Esophagus (tissue), 2 donors: ENCODE data around the gene BZW1. TPM values are rescaled to one million over a fixed set of nuclear protein-coding genes. Genes with fewer than 3 reads are reported as not detected.

Source experiments
- H3K27ac ChIP-seq, 2 donors: one replicate each; pipeline ENCODE4 v1.5.1; 2013; ENCODE audit warnings: low read depth in 2 of 2, mild to moderate bottlenecking in 2 of 2, inconsistent platforms in 1 of 2, low read length in 1 of 2, moderate library complexity in 1 of 2
- H3K27me3 ChIP-seq, 2 donors: one replicate each; pipeline ENCODE4 v1.6.1; 2013; ENCODE audit warnings: low read length in 2 of 2, control low read depth in 1 of 2, mild to moderate bottlenecking in 1 of 2; ENCODE audit not compliant: insufficient read depth in 2 of 2, control insufficient read depth in 1 of 2
- H3K36me3 ChIP-seq, 2 donors: one replicate each; pipeline ENCODE4 v1.6.1; 2013; ENCODE audit warnings: low read length in 1 of 2; ENCODE audit not compliant: control insufficient read depth in 2 of 2, insufficient read depth in 2 of 2
- H3K4me1 ChIP-seq, 2 donors: one replicate each; pipeline ENCODE4 v1.6.1; 2013; ENCODE audit warnings: low read length in 1 of 2; ENCODE audit not compliant: control insufficient read depth in 2 of 2, insufficient read depth in 2 of 2
- H3K4me3 ChIP-seq, 2 donors: one replicate each; pipeline ENCODE4 v1.5.1; 2013; ENCODE audit warnings: low read length in 2 of 2, mild to moderate bottlenecking in 2 of 2, low read depth in 1 of 2, moderate library complexity in 1 of 2
- H3K9me3 ChIP-seq, 2 donors: one replicate each; pipeline ENCODE4 v1.6.1; 2013; ENCODE audit warnings: mild to moderate bottlenecking in 2 of 2, low read depth in 1 of 2, low read length in 1 of 2, moderate library complexity in 1 of 2; ENCODE audit not compliant: control insufficient read depth in 2 of 2, insufficient read depth in 1 of 2
- WGBS, 2 donors: extraction: QIAGEN DNeasy Blood & Tissue Kit; methylation state at CpG; one replicate each; pipeline ENCODE4 v1.1.7; 2013; 5-methylcytosine and 5-hydroxymethylcytosine counted together
- polyA plus RNA-seq, 2 donors: library from polyadenylated mRNA; stranded (reverse); fragments of 200-250 nt; gene quantifications; one replicate each; pipeline ENCODE4 v1.2.3, GENCODE V29; 2013
- donor health status: healthy with polysubstance abuse.
- donor health status: Bipolar disorder and iron deficiency.

BZW1 gene
- 100 to 1,000 TPM in 1 of 2 donors, 10 to 100 TPM in 1; 62.4 to 103 TPM for polyA plus RNA-seq

- 0 to 1% methylated on average over 53 to 75 of the region's 75 CpGs for WGBS, 2 donors
- H3K4me3 ChIP-seq, result peak within 1 kb of the TSS; percentile 78 to 94
- H3K9me3 ChIP-seq, result no peaks in the 10 kb centered on the region
- peak within 1 kb of the TSS; percentile 97 to 100 for H3K27ac ChIP-seq
- no peaks in the 10 kb centered on the region for H3K4me1 ChIP-seq
- H3K36me3 ChIP-seq, result peaks cover 0 to 6% of the 10 kb centered on the region in 2 donors
- H3K27me3 ChIP-seq, result no peaks in the 10 kb centered on the region
These were observed at the start of gene BZW1 for GRCh38 chr2:200811333-200812121. TSS of gene BZW1 (plus strand) at chr2:200811910. CDS start at chr2:200813218, 1,308 bp downstream.

DNA sequence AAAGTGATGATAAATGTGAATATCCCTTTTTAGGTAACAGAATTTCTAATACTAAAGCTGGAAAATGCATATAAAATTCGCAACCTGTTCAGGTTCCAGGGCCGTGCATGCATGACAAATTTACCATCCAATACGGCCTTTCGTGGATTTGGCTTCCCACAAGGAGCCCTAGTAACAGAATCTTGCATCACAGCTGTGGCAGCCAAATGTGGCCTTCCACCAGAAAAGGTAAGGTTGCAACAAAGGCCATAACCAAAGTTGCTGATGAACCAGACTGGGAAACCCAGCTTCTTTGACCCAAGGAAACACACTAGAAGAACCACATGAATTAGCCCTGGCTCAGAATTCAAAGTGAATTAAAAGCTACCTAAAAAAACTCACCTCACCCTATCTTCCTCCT is 49.6 kb upstream of the BZW1 start:
- Histone ChIP-seq H3K4me3 (no peak overlapping the region), H3K27me3 (no peaks in the 10 kb centered on the region), H3K9me3 (no peaks in the 10 kb centered on the region), H3K36me3 (no peaks in the 10 kb centered on the region), H3K4me1 (peaks cover 0 to 5% of the 10 kb centered on the region in 2 donors), H3K27ac (no peak overlapping the region)
- 90 to 91% methylated on average over 4 of the region's 4 CpGs for WGBS, 2 donors

- Histone ChIP-seq H3K4me3 (no peak overlapping the region), H3K4me1 (peaks cover 0 to 5% of the 10 kb centered on the region in 2 donors), H3K36me3 (no peaks in the 10 kb centered on the region), H3K9me3 (no peaks in the 10 kb centered on the region), H3K27me3 (no peaks in the 10 kb centered on the region), H3K27ac (no peak overlapping the region)
- WGBS, 2 donors, result 70 to 79% methylated on average over 4 of the region's 4 CpGs
These were observed 48.3 kb upstream of the BZW1 start for GRCh38 chr2:200763422-200763821.

DNA sequence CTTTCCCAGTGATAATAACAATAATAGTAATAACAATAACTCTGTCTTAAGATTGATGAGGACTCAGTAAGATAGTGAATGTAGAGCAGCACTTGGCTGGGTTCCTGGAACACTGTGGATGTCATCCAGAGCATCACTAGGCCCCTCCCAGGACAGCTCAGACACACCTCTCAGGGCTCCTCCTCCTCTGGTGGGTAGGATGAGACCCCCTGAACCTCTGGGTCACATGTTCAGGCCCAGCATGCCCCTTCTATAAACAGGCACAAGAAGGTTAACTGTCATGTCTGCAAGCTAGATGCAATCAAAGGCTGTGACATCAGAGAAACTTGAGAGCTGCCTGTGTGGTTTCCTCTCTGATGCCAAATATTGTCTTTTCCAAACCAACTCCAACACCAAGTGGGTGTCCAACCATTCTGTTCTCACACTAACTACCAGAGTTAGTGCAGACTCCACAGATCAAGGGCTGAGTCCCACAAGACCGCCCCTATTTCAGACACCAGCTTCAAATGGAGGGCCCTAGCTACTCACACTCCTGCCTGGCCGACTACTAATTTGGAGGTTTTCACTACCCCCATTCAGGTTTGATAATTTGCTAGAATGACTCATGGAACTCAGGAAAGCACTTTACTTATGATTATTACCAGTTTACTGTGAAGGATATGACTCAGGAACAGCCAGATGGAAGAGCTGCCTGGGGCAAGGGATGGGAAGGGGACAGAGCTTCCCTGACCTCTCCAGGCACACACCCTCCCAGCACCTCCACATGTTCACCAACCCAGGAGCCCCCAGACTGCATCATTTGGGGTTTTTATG is 46.4 kb upstream of the BZW1 start:
- Histone ChIP-seq H3K4me1 (peaks cover 0 to 5% of the 10 kb centered on the region in 2 donors), H3K9me3 (no peaks in the 10 kb centered on the region), H3K27ac (peak overlapping the region; percentile 23 to 52), H3K36me3 (no peaks in the 10 kb centered on the region), H3K4me3 (no peak overlapping the region), H3K27me3 (no peaks in the 10 kb centered on the region)
- WGBS, 2 donors, result 58 to 64% methylated on average over 2 of the region's 2 CpGs

DNA sequence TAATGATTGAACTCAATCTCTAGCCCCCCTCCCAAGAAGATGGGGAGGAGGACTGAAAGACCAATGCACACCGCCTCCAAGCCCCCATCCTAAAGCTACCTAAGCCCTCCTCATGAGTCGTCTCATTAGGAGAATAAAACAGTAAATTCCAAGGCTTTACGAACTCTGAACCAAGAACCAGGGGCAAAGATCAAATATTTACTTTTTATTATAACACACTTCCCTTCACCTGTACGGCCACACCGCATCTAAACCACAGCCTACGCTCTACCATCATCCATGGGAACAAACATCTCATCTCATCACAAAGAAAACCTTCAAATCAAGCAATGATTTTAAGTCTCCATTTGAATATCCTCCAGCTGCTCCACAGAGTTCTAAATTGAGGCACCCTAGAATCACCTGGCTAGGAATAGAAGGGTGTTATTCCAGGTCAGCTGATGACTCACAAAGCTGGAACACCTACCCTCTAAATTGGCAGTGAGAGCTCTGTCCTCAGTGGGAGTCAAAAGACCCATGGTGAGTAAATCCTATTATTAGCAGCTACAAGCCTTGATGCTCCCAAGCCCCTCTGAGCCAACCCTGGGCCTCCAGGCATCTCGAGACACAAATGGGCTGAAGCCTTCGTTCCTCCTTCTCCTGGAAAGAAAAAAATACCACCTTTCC is 45.6 kb upstream of the BZW1 start:
- 62% methylated on average over 8 of the region's 8 CpGs for WGBS, 2 donors
- peak overlapping the region in 1 of 2 donors; percentile 3 for H3K27ac ChIP-seq
- no peaks in the 10 kb centered on the region for H3K36me3 ChIP-seq

DNA sequence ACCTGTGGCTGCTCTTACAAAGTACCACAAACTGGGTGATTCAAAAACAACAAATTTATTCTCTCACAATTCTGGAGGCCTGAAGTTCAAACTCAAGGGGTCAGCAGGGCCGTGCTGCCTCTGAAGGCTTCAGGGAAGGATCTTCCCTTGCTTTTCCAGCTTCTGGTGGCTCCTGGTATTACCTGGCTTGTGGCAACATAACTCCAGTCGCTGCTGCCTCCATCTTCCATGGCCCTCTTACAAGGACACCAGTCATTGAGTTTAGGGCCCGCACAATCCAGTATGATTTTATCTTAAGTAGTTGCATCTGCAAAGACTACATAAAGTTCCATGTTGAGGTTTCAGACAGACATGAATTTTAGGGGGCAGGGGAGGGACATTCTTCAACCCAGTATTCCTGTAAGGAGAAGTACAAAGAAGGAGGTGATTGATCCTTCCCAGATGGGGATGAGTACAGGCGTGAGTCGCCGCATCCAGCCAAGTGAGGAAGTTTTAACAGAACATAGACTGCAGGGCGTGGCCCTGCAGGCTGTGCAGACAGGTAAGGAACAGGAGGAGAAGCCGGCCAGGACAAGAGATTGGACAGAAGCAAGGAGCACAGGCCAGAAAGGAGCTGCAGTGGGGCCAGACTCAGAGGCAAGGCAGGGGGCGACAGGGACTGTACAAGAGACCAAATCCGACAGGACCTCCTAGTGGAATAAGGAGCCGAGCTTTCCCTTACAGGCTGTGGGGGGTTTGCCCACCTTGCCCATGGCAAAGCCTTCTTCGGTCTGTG is 44.4 kb upstream of the BZW1 start:
- Histone ChIP-seq H3K36me3 (no peaks in the 10 kb centered on the region), H3K4me1 (peaks cover 0 to 5% of the 10 kb centered on the region in 2 donors), H3K9me3 (no peaks in the 10 kb centered on the region), H3K27ac (no peak overlapping the region), H3K4me3 (no peak overlapping the region), H3K27me3 (no peaks in the 10 kb centered on the region)
- WGBS, 2 donors, result 59 to 66% methylated on average over 12 of the region's 12 CpGs

More for the DNA sequence above, 45.6 kb upstream of the BZW1 start:
- no peak overlapping the region for H3K4me3 ChIP-seq
- H3K27me3 ChIP-seq, result no peaks in the 10 kb centered on the region
- no peaks in the 10 kb centered on the region for H3K9me3 ChIP-seq
- H3K4me1 ChIP-seq, result peaks cover 0 to 5% of the 10 kb centered on the region in 2 donors

DNA sequence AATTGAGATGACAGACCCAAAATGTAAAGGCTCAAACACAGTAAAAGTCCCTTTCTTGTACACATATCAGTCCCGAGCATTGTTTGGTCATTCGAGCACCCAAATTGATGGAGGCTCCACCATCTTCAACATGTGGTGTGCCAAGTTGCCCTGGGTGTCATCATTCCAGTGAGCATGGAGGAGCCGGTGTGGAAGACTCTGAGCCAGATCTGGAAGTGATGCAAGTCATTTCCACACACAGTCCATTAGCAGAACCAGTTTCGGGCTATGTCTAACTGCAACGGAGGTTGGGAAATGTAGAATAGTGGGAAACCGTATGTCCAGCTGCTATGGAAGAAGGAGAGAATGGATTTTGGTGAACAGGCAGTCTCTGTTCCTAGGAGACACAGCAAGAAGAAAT is 40.9 kb upstream of the BZW1 start:
- no peaks in the 10 kb centered on the region for H3K36me3 ChIP-seq
- WGBS, 2 donors, result 82 to 83% methylated on average over 6 of the region's 6 CpGs
- H3K27ac ChIP-seq, result no peak overlapping the region
- no peaks in the 10 kb centered on the region for H3K27me3 ChIP-seq
- no peak overlapping the region for H3K4me3 ChIP-seq
- no peaks in the 10 kb centered on the region for H3K9me3 ChIP-seq
- peaks cover 0 to 1% of the 10 kb centered on the region in 2 donors for H3K4me1 ChIP-seq

GRCh38 chr2:200772620-200773019 is 39.1 kb upstream of the BZW1 start:
- H3K9me3 ChIP-seq, result no peaks in the 10 kb centered on the region
- 74 to 97% methylated on average over 2 of the region's 2 CpGs for WGBS, 2 donors
- H3K27me3 ChIP-seq, result no peaks in the 10 kb centered on the region
- H3K36me3 ChIP-seq, result no peaks in the 10 kb centered on the region
- no peak overlapping the region for H3K4me3 ChIP-seq
- H3K4me1 ChIP-seq, result no peaks in the 10 kb centered on the region
- H3K27ac ChIP-seq, result no peak overlapping the region

- Histone ChIP-seq H3K4me1 (no peaks in the 10 kb centered on the region), H3K36me3 (no peaks in the 10 kb centered on the region), H3K9me3 (no peaks in the 10 kb centered on the region), H3K27ac (no peak overlapping the region), H3K27me3 (no peaks in the 10 kb centered on the region), H3K4me3 (no peak overlapping the region)
- WGBS, 2 donors, result 85 to 92% methylated on average over 1 of the region's 1 CpG
These were observed 38.6 kb upstream of the BZW1 start for GRCh38 chr2:200773083-200773482.
